A549 (cell line): Measurements from ENCODE around the gene SRCIN1.

ENCODE experiments used
- CTCF ChIP-seq: fragments of >200 bp; sonication (Bioruptor Twin); formaldehyde crosslinking; IDR thresholded peaks from 3 replicates; pipeline ENCODE4 v1.5.1; 2016
- RNF2 ChIP-seq: fragments of 200-600 bp; sonication (generic); IDR thresholded peaks from 2 replicates; pipeline ENCODE4 v1.6.1; 2016; ENCODE audit warnings: low read depth, mild to moderate bottlenecking, antibody characterized with exemption, moderate library complexity, borderline replicate concordance

GRCh38 chr17:38617074-38617860 is 11.5 kb upstream of the SRCIN1 start:
- TF ChIP-seq CTCF, result no peak
- TF ChIP-seq RNF2, result no peak
